DND-41 (cell line): Measurements from ENCODE around the gene PNPLA1.

ENCODE experiments used
- EZH2 ChIP-seq: IDR thresholded peaks from 3 replicates; pipeline ENCODE4 v1.6.1; 2012; ENCODE audit warnings: borderline replicate concordance, low read depth, mild to moderate bottlenecking, moderate library complexity, low read length, inconsistent platforms; ENCODE audit not compliant: severe bottlenecking
- TF ChIP-seq, protein P1 (sequence below): IDR thresholded peaks from 2 replicates; pipeline ENCODE4 v1.5.1; 2012; ENCODE audit warnings: borderline replicate concordance, low read length, moderate library complexity, mild to moderate bottlenecking; ENCODE audit not compliant: poor library complexity, severe bottlenecking; ENCODE audit errors: extremely low read depth

DNA sequence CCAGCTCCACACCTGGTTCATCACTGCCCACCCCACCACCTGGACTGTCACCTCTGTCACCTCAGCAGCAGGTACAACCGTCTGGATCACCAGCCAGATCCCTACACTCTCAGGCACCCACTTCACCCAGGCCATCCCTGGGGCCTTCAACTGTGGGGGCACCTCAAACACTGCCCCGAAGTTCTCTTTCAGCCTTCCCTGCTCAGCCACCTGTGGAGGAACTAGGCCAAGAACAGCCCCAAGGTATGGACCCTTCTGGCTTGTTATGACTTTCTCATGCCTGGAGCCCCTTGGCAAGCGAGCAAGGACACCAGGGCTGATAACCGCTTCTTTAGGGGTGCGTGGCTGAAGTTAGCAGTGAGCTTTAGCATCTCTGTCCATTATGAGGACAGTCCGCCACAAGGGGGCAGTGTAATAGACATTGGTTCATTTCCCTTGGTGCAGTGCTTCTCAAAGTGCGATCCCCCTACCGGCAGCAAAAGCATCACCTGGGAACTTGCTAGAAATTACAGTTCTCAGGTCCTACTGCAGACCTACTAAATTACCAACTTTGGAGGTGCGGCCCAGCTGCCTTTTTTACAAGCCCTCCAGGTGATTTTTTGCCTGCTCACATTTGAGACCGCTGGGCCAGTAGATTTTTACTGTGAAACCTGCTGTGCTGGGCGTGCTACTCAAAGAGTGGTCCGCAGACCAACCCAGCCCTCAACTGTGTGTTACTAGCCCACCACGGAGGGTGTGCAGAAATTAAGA, 32.5 kb downstream of the PNPLA1 start:
- TF ChIP-seq EZH2, result no peak
- TF ChIP-seq, protein P1, sequence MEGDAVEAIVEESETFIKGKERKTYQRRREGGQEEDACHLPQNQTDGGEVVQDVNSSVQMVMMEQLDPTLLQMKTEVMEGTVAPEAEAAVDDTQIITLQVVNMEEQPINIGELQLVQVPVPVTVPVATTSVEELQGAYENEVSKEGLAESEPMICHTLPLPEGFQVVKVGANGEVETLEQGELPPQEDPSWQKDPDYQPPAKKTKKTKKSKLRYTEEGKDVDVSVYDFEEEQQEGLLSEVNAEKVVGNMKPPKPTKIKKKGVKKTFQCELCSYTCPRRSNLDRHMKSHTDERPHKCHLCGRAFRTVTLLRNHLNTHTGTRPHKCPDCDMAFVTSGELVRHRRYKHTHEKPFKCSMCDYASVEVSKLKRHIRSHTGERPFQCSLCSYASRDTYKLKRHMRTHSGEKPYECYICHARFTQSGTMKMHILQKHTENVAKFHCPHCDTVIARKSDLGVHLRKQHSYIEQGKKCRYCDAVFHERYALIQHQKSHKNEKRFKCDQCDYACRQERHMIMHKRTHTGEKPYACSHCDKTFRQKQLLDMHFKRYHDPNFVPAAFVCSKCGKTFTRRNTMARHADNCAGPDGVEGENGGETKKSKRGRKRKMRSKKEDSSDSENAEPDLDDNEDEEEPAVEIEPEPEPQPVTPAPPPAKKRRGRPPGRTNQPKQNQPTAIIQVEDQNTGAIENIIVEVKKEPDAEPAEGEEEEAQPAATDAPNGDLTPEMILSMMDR, result peak; percentile 94
